ENCODE results near the gene PDE8B. TPM values are rescaled to one million over a fixed set of nuclear protein-coding genes. Genes with fewer than 3 reads are reported as not detected.

Gene PDE8B
- total RNA-seq, 1 experiment from 2014 or later = 0.07 TPM

DNA sequence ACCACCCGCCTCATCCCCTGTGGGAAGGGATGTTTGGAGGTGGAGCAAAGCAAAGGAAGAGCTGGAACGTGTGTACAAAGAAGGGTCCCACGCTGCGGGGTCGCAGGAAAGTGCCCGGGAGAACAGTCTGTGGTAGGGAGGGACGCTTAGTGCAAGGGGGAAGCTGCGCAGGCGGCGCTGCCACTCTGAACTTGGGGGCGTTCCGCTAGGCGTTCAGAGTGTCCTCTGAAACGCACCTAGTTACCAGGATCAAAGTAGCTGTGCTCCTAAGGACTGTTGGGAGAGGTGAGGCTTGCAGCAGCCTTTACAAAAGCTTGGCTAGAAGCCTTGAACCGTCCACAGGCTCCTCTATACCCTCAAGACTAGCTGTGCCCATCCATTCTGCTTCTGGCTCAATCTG lies 29.3 kb upstream of the PDE8B start:
- Histone ChIP-seq H3K9me3 (ENCODE audit: control insufficient read depth, low read depth, low read length) (no peaks in the 10 kb centered on the region), H3K27me3 (ENCODE audit: insufficient read depth, low read length) (peaks cover 19% of the 10 kb centered on the region; the same call in 1 of the 2 replicates)
- no peak for DNase-seq

More for the DNA sequence above, 29.3 kb upstream of the PDE8B start:
- peak overlapping the region; percentile 82 for H3K4me2 ChIP-seq (ENCODE audit: insufficient read depth, insufficient read length, low read length)
- H3K27ac ChIP-seq (ENCODE audit: insufficient read length, low read depth, low read length) = no peak overlapping the region
- no peak overlapping the region for H4K91ac ChIP-seq (ENCODE audit: insufficient read length, low read depth, low read length)
- H3K4me1 ChIP-seq (ENCODE audit: insufficient read depth, low read length) = no peaks in the 10 kb centered on the region
- no peak overlapping the region for H2BK20ac ChIP-seq (ENCODE audit: low read depth, low read length, poor library complexity, severe bottlenecking)
- H3K18ac ChIP-seq (ENCODE audit: insufficient read length, low read depth, low read length) = no peak overlapping the region
- no peak overlapping the region for H3K23ac ChIP-seq (ENCODE audit: insufficient read length, low read depth, low read length)
- TF ChIP-seq, protein P1, sequence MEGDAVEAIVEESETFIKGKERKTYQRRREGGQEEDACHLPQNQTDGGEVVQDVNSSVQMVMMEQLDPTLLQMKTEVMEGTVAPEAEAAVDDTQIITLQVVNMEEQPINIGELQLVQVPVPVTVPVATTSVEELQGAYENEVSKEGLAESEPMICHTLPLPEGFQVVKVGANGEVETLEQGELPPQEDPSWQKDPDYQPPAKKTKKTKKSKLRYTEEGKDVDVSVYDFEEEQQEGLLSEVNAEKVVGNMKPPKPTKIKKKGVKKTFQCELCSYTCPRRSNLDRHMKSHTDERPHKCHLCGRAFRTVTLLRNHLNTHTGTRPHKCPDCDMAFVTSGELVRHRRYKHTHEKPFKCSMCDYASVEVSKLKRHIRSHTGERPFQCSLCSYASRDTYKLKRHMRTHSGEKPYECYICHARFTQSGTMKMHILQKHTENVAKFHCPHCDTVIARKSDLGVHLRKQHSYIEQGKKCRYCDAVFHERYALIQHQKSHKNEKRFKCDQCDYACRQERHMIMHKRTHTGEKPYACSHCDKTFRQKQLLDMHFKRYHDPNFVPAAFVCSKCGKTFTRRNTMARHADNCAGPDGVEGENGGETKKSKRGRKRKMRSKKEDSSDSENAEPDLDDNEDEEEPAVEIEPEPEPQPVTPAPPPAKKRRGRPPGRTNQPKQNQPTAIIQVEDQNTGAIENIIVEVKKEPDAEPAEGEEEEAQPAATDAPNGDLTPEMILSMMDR (conservative IDR thresholded peaks at IDR 0.05) = no peak
- H2AFZ ChIP-seq (ENCODE audit: low read length) = no peak overlapping the region
- H3K14ac ChIP-seq (ENCODE audit: insufficient read depth, low read length) = no peak overlapping the region
- H3K23me2 ChIP-seq (ENCODE audit: insufficient read length, low read depth, low read length, poor library complexity, severe bottlenecking) = peaks cover 8% of the 10 kb centered on the region
- peaks cover 7 to 8% of the 10 kb centered on the region in 2 experiments; a peak in 3 of 4 replicates for H3K4me1 Mint-ChIP-seq
- H3K27me3 Mint-ChIP-seq (ENCODE audit: low read depth) = peaks cover 52% of the 10 kb centered on the region
- no peaks in the 10 kb centered on the region for H3K79me2 ChIP-seq (ENCODE audit: insufficient read depth, low read length)
- H3K36me3 Mint-ChIP-seq (ENCODE audit: insufficient read depth in 1 of 3, low read depth in 3 of 3) = no peaks in the 10 kb centered on the region
- H2BK120ac ChIP-seq (ENCODE audit: low read depth, low read length, poor library complexity, severe bottlenecking) = no peak overlapping the region
- H3K9me3 Mint-ChIP-seq = no peaks in the 10 kb centered on the region
- no peak overlapping the region for H3K9ac ChIP-seq (ENCODE audit: extremely low read depth, insufficient read length, low read length)
- H3K4me3 Mint-ChIP-seq = peak overlapping the region; percentile 64 to 86
- no peak overlapping the region for H4K5ac ChIP-seq (ENCODE audit: insufficient read length, low read depth, low read length)
- WGBS (ENCODE audit: extremely low coverage, insufficient read length, low lambda C conversion rate) = no CpG with 5 or more reads among the region's 15 CpGs
- H3K27ac Mint-ChIP-seq = no peak overlapping the region
- no peak overlapping the region for H2BK15ac ChIP-seq (ENCODE audit: low read depth, low read length)
- H3T11ph ChIP-seq (ENCODE audit: low read length) = no peak overlapping the region
- H3K79me1 ChIP-seq (ENCODE audit: insufficient read depth, low read depth, low read length, poor library complexity, severe bottlenecking) = no peaks in the 10 kb centered on the region
- no peak overlapping the region for H3K4ac ChIP-seq (ENCODE audit: low read depth, low read length)
- H3K56ac ChIP-seq (ENCODE audit: insufficient read length, low read depth, low read length) = no peak overlapping the region
- no peaks in the 10 kb centered on the region for H4K20me1 ChIP-seq (ENCODE audit: control insufficient read depth, insufficient read depth, insufficient read length)
- no peak overlapping the region for H4K8ac ChIP-seq (replicated peaks; ENCODE audit: insufficient read length, low read depth, low read length)
- H2BK12ac ChIP-seq (ENCODE audit: insufficient read length, low read depth, low read length) = no peak overlapping the region
- no peak overlapping the region for H2BK5ac ChIP-seq (ENCODE audit: insufficient read length, low read length)
- no peak overlapping the region for H2AK5ac ChIP-seq (ENCODE audit: insufficient read length, low read length)
